MCF 10A (cell line): Measurements from ENCODE around the gene FOXP4. TPM values are rescaled to one million over a fixed set of nuclear protein-coding genes. Genes with fewer than 3 reads are reported as not detected.

Experiments
- BruUV-seq: library from RNA; stranded (reverse); fragments of 400-500 nt; replicated peaks from 2 replicates; lab custom pipeline; 2021; lab: Mats Ljungman, UMichigan
- CTCF ChIA-PET: fragments of 300-600 bp; sonication (Branson Sonifier 250); formaldehyde crosslinking; extraction: SDS; loops from one replicate; lab custom pipeline; 2021; ENCODE audit warnings: antibody characterized with exemption, inconsistent platforms; lab: Yijun Ruan, JAX
- POLR2A ChIA-PET: fragments of 300-600, 350-650 bp; sonication (Branson Sonifier 250); formaldehyde crosslinking; extraction: SDS; loops from one replicate; lab custom pipeline; 2020; ENCODE audit warnings: antibody characterized with exemption, inconsistent platforms; lab: Yijun Ruan, JAX
- DNase-seq: peaks from one replicate; pipeline ENCODE4 v3.0.0-alpha.2; 2018; ENCODE audit not compliant: unreplicated experiment
- H3K27ac Mint-ChIP-seq: one replicate; pipeline ENCODE4 v1.8.0; 2022; ENCODE audit warnings: mild to moderate bottlenecking, low read depth, mixed read lengths; ENCODE audit not compliant: unreplicated experiment
- H3K27me3 Mint-ChIP-seq: one replicate; pipeline ENCODE4 v1.8.0; 2022; ENCODE audit warnings: mixed read lengths; ENCODE audit not compliant: insufficient read depth, unreplicated experiment
- H3K36me3 Mint-ChIP-seq: one replicate; pipeline ENCODE4 v1.8.0; 2022; ENCODE audit warnings: mild to moderate bottlenecking, moderate library complexity, mixed read lengths; ENCODE audit not compliant: insufficient read depth, unreplicated experiment
- H3K4me1 Mint-ChIP-seq: one replicate; pipeline ENCODE4 v1.8.0; 2022; ENCODE audit warnings: mixed read lengths; ENCODE audit not compliant: insufficient read depth, unreplicated experiment
- H3K4me3 Mint-ChIP-seq: one replicate; pipeline ENCODE4 v1.8.0; 2022; ENCODE audit warnings: mild to moderate bottlenecking, moderate library complexity, mixed read lengths; ENCODE audit not compliant: unreplicated experiment
- H3K9me3 Mint-ChIP-seq: one replicate; pipeline ENCODE4 v1.8.0; 2022; ENCODE audit warnings: mixed read lengths; ENCODE audit not compliant: unreplicated experiment
- CTCF ChIP-seq: fragments of 200-600 bp; IDR thresholded peaks from one replicate; pipeline ENCODE4 v1.8.0; 2022; ENCODE audit warnings: antibody characterized with exemption, mild to moderate bottlenecking; ENCODE audit not compliant: unreplicated experiment
- intact Hi-C: fragments of 100-400 bp; cut with micrococcal nuclease; formaldehyde crosslinking; loops from 2 replicates; pipeline ENCODE4 v1.14.1; 2022
- total RNA-seq: library from RNA; stranded (reverse); gene quantifications from 2 replicates; pipeline ENCODE4 v1.2.3, GENCODE V29; 2022

FOXP4 gene
- total RNA-seq, 1 experiment from 2014 or later = 16.5 TPM

GRCh38 chr6:41568585-41569384, 22.6 kb downstream of the FOXP4 start:
- POLR2A ChIA-PET = no interaction called here

GRCh38 chr6:41570259-41570615, 24.1 kb downstream of the FOXP4 start:
- ChIA-PET POLR2A (interaction anchor here (0.6 kb wide), 1 partner anchor 239 kb away, joined by 5 read pairs; no protein-coding TSS in a partner anchor), CTCF (no interaction called here)
- TF ChIP-seq CTCF = no peak
- Mint-ChIP-seq H3K9me3 (no peaks in the 10 kb centered on the region), H3K36me3 (peaks cover 24% of the 10 kb centered on the region), H3K27me3 (no peaks in the 10 kb centered on the region), H3K4me1 (no peaks in the 10 kb centered on the region), H3K4me3 (no peak overlapping the region), H3K27ac (no peak overlapping the region)
- intact Hi-C loops = no loop called here
- BruUV-seq = no TSS peak
- no peak for DNase-seq

More at GRCh38 chr6:41568585-41569384, 22.6 kb downstream of the FOXP4 start:
- TF ChIP-seq CTCF = no peak
- CTCF ChIA-PET = no interaction called here
- no peak for DNase-seq
- intact Hi-C loops = no loop called here
- peaks cover 24% of the 10 kb centered on the region for H3K36me3 Mint-ChIP-seq
- BruUV-seq = no TSS peak
- no peaks in the 10 kb centered on the region for H3K4me1 Mint-ChIP-seq
- no peak overlapping the region for H3K27ac Mint-ChIP-seq
- no peak overlapping the region for H3K4me3 Mint-ChIP-seq
- H3K9me3 Mint-ChIP-seq = no peaks in the 10 kb centered on the region
- no peaks in the 10 kb centered on the region for H3K27me3 Mint-ChIP-seq

GRCh38 chr6:41571021-41571780, 25.0 kb downstream of the FOXP4 start:
- H3K27me3 Mint-ChIP-seq = no peaks in the 10 kb centered on the region
- H3K36me3 Mint-ChIP-seq = peaks cover 24% of the 10 kb centered on the region
- intact Hi-C loops = no loop called here
- CTCF ChIA-PET = interaction anchor here (0.8 kb wide), 1 partner anchor 203 kb away, joined by 3 read pairs; no protein-coding TSS in a partner anchor
- TF ChIP-seq CTCF = no peak
- H3K4me1 Mint-ChIP-seq = no peaks in the 10 kb centered on the region
- POLR2A ChIA-PET = no interaction called here
- no peak for DNase-seq
- no peaks in the 10 kb centered on the region for H3K9me3 Mint-ChIP-seq
- H3K4me3 Mint-ChIP-seq = no peak overlapping the region
- no peak overlapping the region for H3K27ac Mint-ChIP-seq
- BruUV-seq = no TSS peak

GRCh38 chr6:41572613-41573012, 26.4 kb downstream of the FOXP4 start:
- Mint-ChIP-seq H3K9me3 (no peaks in the 10 kb centered on the region), H3K4me3 (no peak overlapping the region), H3K27me3 (no peaks in the 10 kb centered on the region), H3K36me3 (peaks cover 19% of the 10 kb centered on the region), H3K4me1 (peaks cover 7% of the 10 kb centered on the region), H3K27ac (no peak overlapping the region)
- ChIA-PET CTCF (no interaction called here), POLR2A (no interaction called here)
- intact Hi-C loops = no loop called here
- no peak for DNase-seq
- TF ChIP-seq CTCF = no peak
- BruUV-seq = no TSS peak
